ENCODE measurements around the gene TMEM38B.

The TMEM38B gene

DNA sequence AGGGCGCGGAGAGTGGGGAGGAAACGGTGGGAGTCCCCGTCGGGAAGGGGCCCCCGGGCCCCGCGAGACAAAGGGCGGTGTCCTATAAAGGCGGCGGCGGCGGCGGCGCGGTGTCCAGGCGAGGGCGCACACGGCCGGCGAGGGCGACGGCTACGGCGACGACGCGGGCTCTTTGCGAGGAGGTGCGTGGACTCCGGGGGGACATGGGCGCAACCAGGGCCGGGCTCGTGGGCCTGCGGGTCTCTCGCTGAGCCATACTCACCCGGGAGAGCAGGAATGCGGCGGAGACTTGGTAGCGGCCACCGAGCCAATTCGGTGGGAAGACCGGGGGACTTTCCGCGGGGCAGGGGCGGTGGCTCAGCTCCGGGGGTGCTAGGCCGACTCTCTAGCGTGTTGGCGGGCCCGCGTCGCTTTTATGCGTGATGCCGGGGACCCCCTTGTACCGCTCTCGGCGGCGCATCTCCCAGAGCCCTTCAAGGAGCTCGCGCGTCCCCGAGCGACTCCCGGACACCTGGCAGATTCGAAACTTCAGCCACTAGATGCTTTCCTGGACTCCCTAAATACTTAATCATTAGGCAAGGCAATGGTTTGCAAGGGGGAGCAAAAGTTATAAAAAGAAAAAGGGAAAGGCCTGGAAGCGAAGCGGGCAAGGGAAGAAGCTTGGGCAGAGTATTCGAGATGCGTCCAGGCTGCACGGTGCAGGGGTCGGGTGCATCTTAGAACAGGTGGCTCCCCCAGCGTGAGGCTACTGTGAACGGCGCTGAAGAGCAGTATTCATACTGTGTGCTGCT, 38.0 kb upstream of the TMEM38B start:
- TF ChIP-seq, protein P1, sequence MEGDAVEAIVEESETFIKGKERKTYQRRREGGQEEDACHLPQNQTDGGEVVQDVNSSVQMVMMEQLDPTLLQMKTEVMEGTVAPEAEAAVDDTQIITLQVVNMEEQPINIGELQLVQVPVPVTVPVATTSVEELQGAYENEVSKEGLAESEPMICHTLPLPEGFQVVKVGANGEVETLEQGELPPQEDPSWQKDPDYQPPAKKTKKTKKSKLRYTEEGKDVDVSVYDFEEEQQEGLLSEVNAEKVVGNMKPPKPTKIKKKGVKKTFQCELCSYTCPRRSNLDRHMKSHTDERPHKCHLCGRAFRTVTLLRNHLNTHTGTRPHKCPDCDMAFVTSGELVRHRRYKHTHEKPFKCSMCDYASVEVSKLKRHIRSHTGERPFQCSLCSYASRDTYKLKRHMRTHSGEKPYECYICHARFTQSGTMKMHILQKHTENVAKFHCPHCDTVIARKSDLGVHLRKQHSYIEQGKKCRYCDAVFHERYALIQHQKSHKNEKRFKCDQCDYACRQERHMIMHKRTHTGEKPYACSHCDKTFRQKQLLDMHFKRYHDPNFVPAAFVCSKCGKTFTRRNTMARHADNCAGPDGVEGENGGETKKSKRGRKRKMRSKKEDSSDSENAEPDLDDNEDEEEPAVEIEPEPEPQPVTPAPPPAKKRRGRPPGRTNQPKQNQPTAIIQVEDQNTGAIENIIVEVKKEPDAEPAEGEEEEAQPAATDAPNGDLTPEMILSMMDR (IDR thresholded peaks at IDR 0.05; ENCODE audit: low read depth, low read length), result peak; percentile 55
- no peak for TF ChIP-seq EZH2phosphoT487 (IDR thresholded peaks at IDR 0.05; ENCODE audit: low read depth)
- peaks cover 11% of the 10 kb centered on the region for H3K27me3 ChIP-seq (ENCODE audit: low read depth, low read length)
- peaks cover 13% of the 10 kb centered on the region for H3K4me1 ChIP-seq (ENCODE audit: low read length)
- H2AFZ ChIP-seq (ENCODE audit: low read depth, low read length), result peak overlapping the region; percentile 95
- H3K79me2 ChIP-seq (ENCODE audit: low read length), result no peaks in the 10 kb centered on the region
- peak overlapping the region; percentile 84 for H3K4me2 ChIP-seq (ENCODE audit: low read length)
- peak overlapping the region; percentile 89 for H3K4me3 ChIP-seq (ENCODE audit: low read length)
- H3K27ac ChIP-seq (ENCODE audit: low read length), result no peak overlapping the region
- H3K9ac ChIP-seq (ENCODE audit: low read length), result peak overlapping the region; percentile 66
- H4K20me1 ChIP-seq (ENCODE audit: insufficient read depth, low read length), result no peaks in the 10 kb centered on the region
- H3K36me3 ChIP-seq (replicated peaks; ENCODE audit: low read depth, low read length), result no peaks in the 10 kb centered on the region
- no peaks in the 10 kb centered on the region for H3K9me3 ChIP-seq (ENCODE audit: insufficient read depth, low read length)

DNA sequence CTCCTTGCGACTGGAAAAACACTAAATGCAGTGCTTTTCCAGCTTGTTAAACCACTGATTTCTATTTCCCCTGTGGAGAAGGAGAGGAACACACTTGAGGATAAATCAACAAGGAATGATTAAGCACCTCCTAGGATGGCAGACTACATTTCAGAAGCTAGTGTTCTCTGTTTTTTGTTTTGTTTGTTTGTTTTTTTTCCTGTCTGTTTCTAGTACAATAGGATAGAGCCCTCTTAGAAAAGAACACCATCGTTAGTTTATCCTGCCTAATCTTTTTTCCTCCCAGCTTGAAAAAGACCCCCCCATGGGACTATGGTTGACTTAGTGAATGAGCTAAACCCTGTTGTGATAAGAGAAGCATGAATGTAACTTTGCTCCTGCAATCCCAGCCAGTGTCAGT, 36.0 kb upstream of the TMEM38B start:
- Histone ChIP-seq H2AFZ (ENCODE audit: low read depth, low read length) (no peak overlapping the region), H3K4me2 (ENCODE audit: low read length) (no peak overlapping the region), H3K27ac (ENCODE audit: low read length) (no peak overlapping the region), H3K4me3 (ENCODE audit: low read length) (no peak overlapping the region), H3K36me3 (replicated peaks; ENCODE audit: low read depth, low read length) (no peaks in the 10 kb centered on the region), H3K27me3 (ENCODE audit: low read depth, low read length) (peaks cover 11% of the 10 kb centered on the region), H3K9ac (ENCODE audit: low read length) (no peak overlapping the region), H3K9me3 (ENCODE audit: insufficient read depth, low read length) (no peaks in the 10 kb centered on the region), H3K4me1 (ENCODE audit: low read length) (peaks cover 29% of the 10 kb centered on the region), H4K20me1 (ENCODE audit: insufficient read depth, low read length) (no peaks in the 10 kb centered on the region), H3K79me2 (ENCODE audit: low read length) (no peaks in the 10 kb centered on the region)
- TF ChIP-seq EZH2phosphoT487 (IDR thresholded peaks at IDR 0.05; ENCODE audit: low read depth), result no peak
- TF ChIP-seq, protein P1 (IDR thresholded peaks at IDR 0.05; ENCODE audit: low read depth, low read length), result no peak

DNA sequence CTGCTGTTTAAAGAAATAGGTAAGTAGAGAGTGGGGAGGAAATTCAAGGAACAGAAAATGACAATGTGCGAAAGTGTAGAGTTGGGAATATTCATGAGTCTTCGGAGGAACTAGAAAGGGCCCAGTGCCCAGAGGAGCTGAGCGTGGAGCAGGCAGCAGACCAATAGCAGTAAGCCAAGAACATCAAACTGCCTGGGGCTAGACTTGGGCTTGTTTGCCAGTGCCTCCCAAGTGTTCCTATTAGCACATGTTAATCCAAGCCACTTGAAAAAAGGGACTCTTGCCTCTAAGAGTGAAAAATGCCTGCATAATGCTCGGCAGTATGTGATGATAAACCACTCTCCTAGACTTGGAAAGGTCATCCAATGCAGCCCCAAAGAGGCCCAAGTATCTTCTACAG, 33.3 kb upstream of the TMEM38B start:
- no peaks in the 10 kb centered on the region for H3K36me3 ChIP-seq (replicated peaks; ENCODE audit: low read depth, low read length)
- no peak overlapping the region for H3K4me3 ChIP-seq (ENCODE audit: low read length)
- no peaks in the 10 kb centered on the region for H4K20me1 ChIP-seq (ENCODE audit: insufficient read depth, low read length)
- H3K4me1 ChIP-seq (ENCODE audit: low read length), result peaks cover 23% of the 10 kb centered on the region
- TF ChIP-seq, protein P1 (IDR thresholded peaks at IDR 0.05; ENCODE audit: low read depth, low read length), result no peak
- no peak for TF ChIP-seq EZH2phosphoT487 (IDR thresholded peaks at IDR 0.05; ENCODE audit: low read depth)
- H3K27ac ChIP-seq (ENCODE audit: low read length), result no peak overlapping the region
- H3K79me2 ChIP-seq (ENCODE audit: low read length), result no peaks in the 10 kb centered on the region
- H3K9me3 ChIP-seq (ENCODE audit: insufficient read depth, low read length), result no peaks in the 10 kb centered on the region
- no peak overlapping the region for H2AFZ ChIP-seq (ENCODE audit: low read depth, low read length)
- H3K9ac ChIP-seq (ENCODE audit: low read length), result no peak overlapping the region
- H3K4me2 ChIP-seq (ENCODE audit: low read length), result no peak overlapping the region
- no peaks in the 10 kb centered on the region for H3K27me3 ChIP-seq (ENCODE audit: low read depth, low read length)

DNA sequence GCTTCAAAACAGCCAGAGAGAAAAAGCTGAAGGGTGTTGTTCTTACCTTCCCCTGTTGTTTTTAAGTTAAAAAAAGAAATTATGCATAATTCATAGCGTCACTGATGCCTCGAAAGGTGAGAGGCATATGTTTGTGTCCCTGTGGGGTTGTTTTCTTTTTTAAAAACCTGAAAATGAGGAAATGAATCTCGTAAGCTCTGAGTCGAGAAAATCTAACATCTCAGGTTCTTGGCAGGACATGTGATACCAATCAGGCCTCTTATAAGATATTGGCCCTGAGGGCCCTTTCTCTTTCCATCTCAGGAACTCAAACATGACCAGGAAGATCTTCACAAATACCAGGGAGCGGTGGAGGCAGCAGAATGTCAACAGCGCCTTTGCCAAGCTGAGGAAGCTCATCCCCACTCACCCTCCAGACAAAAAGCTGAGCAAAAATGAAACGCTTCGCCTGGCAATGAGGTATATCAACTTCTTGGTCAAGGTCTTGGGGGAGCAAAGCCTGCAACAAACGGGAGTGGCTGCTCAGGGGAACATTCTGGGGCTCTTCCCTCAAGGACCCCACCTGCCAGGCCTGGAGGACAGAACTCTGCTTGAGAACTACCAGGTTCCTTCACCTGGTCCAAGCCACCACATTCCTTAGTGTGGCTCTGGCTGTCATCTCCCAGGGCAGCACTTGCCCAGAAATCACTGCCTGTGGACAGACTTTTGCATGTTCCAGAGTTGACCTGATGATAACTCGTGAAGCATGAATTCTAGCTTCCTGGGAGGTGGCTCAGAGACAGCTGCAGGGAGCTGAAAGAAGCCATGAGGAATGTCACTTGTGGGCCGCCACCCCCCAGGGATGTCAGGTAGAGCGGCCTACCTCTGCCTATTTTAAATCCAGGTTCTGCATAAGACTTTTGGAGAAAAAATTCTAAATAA, 31.9 kb upstream of the TMEM38B start, which contains the start of gene TAL2:
TSS of gene TAL2 (plus strand) at position 274 of the 921 bp plus-strand sequence. CDS start at position 314, 40 bp downstream.
- H3K4me3 ChIP-seq (ENCODE audit: low read length), result 0 out of 2 replicates have a peak within 1 kb of the TSS, but pooled peaks have one; percentile 9
- H3K9ac ChIP-seq (ENCODE audit: low read length), result peak within 1 kb of the TSS; percentile 3; the same call in 1 of the 2 replicates
- H4K20me1 ChIP-seq (ENCODE audit: insufficient read depth, low read length), result no peaks in the 10 kb centered on the region
- H3K4me2 ChIP-seq (ENCODE audit: low read length), result peak within 1 kb of the TSS; percentile 55
- no peaks in the 10 kb centered on the region for H3K27me3 ChIP-seq (ENCODE audit: low read depth, low read length)
- no peaks in the 10 kb centered on the region for H3K9me3 ChIP-seq (ENCODE audit: insufficient read depth, low read length)
- H2AFZ ChIP-seq (ENCODE audit: low read depth, low read length), result peak within 1 kb of the TSS; percentile 88
- TF ChIP-seq, protein P1 (IDR thresholded peaks at IDR 0.05; ENCODE audit: low read depth, low read length), result no peak
- no peak for TF ChIP-seq EZH2phosphoT487 (IDR thresholded peaks at IDR 0.05; ENCODE audit: low read depth)
- H3K4me1 ChIP-seq (ENCODE audit: low read length), result peaks cover 22% of the 10 kb centered on the region
- peak within 1 kb of the TSS; percentile 39 for H3K27ac ChIP-seq (ENCODE audit: low read length)
- no peaks in the 10 kb centered on the region for H3K36me3 ChIP-seq (replicated peaks; ENCODE audit: low read depth, low read length)
- no peaks in the 10 kb centered on the region for H3K79me2 ChIP-seq (ENCODE audit: low read length)

Measured in OCI-LY3 (cell line).